Right ventricle myocardium superior (tissue), 1 donor: Measurements from ENCODE around the gene SPINK2. TPM values are rescaled to one million over a fixed set of nuclear protein-coding genes. Genes with fewer than 3 reads are reported as not detected.

Experiments used
- ATAC-seq: fragments of 200-7000 bp; cut with Tn5 transposase; one replicate; pipeline ENCODE4 v1.9.1; 2020; ENCODE audit warnings: mild to moderate bottlenecking; ENCODE audit not compliant: poor library complexity
- DNase-seq: peaks from one replicate; pipeline ENCODE4 v3.0.0-alpha.2; 2020
- intact Hi-C: fragments of 100-400 bp; cut with DNase I; formaldehyde crosslinking; loops from one replicate; pipeline ENCODE4 v1.11.2; 2022
- total RNA-seq: library from RNA; stranded (reverse); fragmentation: NEBNext Ultra II Directional; extraction: Animal tissue kit (Norgen Biotek cat#: 25700); gene quantifications from one replicate; pipeline ENCODE4 v1.2.1, GENCODE V29; 2021
- donor health status: DM: no; HTN: yes; CAD: no; lungs with severe emphysema.

Gene SPINK2
- total RNA-seq, 1 donor from 2014 or later = 1.6 TPM

DNA sequence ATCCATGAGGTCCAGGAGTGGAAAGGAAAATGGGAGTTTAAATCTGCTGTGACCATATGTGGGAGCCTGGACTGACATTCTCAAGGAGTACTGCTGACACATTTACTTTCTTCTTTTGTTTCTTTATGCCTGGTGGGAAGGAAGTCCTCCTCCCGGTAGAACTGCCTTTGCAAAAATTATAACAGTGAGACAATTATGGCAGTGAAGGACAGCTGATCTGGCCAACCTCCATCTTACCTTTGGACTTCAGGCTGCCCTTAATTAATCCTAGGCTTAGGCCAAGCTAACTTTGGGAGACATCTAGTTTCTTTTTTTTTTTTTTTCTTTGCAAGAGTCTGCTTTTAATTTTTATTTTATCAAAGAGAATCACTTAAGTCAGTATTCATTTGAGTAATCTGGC is 61.3 kb downstream of the SPINK2 start:
- ATAC-seq = no peak
- intact Hi-C loops = no loop called here
- DNase-seq = no peak

Other genes starting within 250 kb of the SPINK2 start
- 23.7 TPM for gene HOPX, start 140.4 kb downstream of the SPINK2 start, total RNA-seq
- gene REST, start 86.2 kb upstream of the SPINK2 start, total RNA-seq = 24.0 TPM
- 11.5 TPM for gene NOA1, start 155.9 kb upstream of the SPINK2 start, total RNA-seq
- gene POLR2B, start 157.2 kb upstream of the SPINK2 start, total RNA-seq = 71.6 TPM